Adrenal gland (tissue), 5 donors: ENCODE data around the gene POM121L12.

ENCODE experiments used
- POLR2A ChIP-seq, 2 donors: fragments of 450-650 bp; IDR thresholded peaks; one replicate each; pipeline ENCODE4 v1.6.1; 2017; ENCODE audit warnings: antibody characterized with exemption in 2 of 2, mild to moderate bottlenecking in 2 of 2, moderate library complexity in 1 of 2
- TF ChIP-seq, protein P1 (sequence below), 6 experiments: fragments of 450-650 bp in 4 of 6; fragments of 200-600 bp in 2 of 6; sonication (generic) in 1 of 6; IDR thresholded peaks; 1 replicate in 5 of 6; 2 replicates in 1 of 6; pipeline versions ENCODE4 v1.5.1 to v1.8.0; 2016 to 2021; ENCODE audit warnings: antibody characterized with exemption in 6 of 6, mild to moderate bottlenecking in 2 of 6, moderate library complexity in 1 of 6
- donor health status: DM: no; HTN: no; CAD: no.

DNA sequence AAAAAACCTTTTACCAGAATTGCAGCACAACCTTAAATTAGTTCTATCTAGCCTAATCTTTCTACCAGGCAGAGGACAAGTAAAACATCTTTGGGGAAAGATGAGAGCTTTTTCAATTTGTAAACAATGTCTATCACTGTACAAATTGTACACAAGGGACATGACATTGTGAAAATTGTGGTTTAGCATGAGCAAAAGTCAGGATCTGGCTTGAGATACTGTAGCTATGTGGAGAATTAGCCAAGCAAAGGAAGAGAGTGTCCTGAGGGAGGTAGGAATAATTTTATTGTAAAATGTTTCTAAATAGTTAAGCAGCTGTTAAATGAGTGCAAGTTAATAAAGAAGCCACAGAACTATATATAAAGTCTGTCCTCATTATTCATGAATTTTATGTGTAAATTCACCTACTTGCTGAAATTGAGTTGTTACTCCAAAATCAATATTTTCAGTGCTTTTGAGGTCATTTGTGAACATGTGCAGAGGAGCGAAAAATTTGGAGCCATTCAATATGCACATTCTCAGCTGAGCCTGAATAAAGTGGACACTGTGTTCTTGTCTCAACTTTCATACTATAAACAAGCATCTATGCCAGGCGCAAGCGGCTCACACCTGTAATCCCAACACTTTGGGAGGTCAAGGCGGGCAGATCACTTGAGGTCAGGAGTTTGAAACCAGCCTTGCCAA, 42.8 kb upstream of the POM121L12 start:
- TF ChIP-seq, protein P1, sequence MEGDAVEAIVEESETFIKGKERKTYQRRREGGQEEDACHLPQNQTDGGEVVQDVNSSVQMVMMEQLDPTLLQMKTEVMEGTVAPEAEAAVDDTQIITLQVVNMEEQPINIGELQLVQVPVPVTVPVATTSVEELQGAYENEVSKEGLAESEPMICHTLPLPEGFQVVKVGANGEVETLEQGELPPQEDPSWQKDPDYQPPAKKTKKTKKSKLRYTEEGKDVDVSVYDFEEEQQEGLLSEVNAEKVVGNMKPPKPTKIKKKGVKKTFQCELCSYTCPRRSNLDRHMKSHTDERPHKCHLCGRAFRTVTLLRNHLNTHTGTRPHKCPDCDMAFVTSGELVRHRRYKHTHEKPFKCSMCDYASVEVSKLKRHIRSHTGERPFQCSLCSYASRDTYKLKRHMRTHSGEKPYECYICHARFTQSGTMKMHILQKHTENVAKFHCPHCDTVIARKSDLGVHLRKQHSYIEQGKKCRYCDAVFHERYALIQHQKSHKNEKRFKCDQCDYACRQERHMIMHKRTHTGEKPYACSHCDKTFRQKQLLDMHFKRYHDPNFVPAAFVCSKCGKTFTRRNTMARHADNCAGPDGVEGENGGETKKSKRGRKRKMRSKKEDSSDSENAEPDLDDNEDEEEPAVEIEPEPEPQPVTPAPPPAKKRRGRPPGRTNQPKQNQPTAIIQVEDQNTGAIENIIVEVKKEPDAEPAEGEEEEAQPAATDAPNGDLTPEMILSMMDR (IDR thresholded peaks at IDR 0.05), result no peak
- TF ChIP-seq POLR2A (IDR thresholded peaks at IDR 0.05), result no peak
